ENCODE data around the gene FABP6.

GRCh38 chr5:160185626-160186360 lies 43.5 kb upstream of the FABP6 start:
- TF ChIP-seq CTCF (IDR thresholded peaks at IDR 0.05) (no peak), POLR2A (IDR thresholded peaks at IDR 0.05) (no peak)

Data from testis (tissue), 2 donors.